ENCODE data around the gene EEIG1. TPM values are rescaled to one million over a fixed set of nuclear protein-coding genes. Genes with fewer than 3 reads are reported as not detected.

Gene EEIG1
- total RNA-seq, 2 experiments from 2014 or later = 50.7 to 58.0 TPM

DNA sequence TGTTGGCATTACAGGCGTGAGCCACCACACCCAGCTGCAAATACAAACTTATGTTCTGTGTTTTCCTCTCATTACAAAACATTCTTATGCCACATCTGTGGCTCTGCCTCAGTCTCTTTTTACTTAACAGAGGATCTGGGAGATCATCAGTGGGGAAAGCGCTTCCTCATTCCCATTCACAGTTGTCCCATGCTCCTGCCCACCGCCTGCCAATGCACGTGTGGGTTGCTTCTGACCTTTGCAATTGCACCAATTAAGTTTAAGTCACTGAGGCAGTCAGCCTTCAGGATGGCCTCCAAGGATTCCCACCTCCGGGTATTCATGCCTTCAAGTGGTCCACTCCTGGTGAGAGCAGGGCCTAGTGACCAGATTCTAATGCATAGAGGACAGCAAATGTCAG is 34.9 kb upstream of the EEIG1 start:
- Mint-ChIP-seq H3K4me1 (ENCODE audit: low read depth) (peaks cover 9% of the 10 kb centered on the region), H3K36me3 (no peaks in the 10 kb centered on the region), H3K27ac (no peak overlapping the region), H3K27me3 (no peaks in the 10 kb centered on the region), H3K4me3 (no peak overlapping the region), H3K9me3 (no peaks in the 10 kb centered on the region)
- intact Hi-C loops (cut with micrococcal nuclease) = no loop called here
- ChIA-PET CTCF (interaction anchor here (2.0 kb wide), 1 partner anchor 74 kb away, joined by 7 read pairs; no protein-coding TSS in a partner anchor), POLR2A (no interaction called here)
- DNase-seq = no peak

DNA sequence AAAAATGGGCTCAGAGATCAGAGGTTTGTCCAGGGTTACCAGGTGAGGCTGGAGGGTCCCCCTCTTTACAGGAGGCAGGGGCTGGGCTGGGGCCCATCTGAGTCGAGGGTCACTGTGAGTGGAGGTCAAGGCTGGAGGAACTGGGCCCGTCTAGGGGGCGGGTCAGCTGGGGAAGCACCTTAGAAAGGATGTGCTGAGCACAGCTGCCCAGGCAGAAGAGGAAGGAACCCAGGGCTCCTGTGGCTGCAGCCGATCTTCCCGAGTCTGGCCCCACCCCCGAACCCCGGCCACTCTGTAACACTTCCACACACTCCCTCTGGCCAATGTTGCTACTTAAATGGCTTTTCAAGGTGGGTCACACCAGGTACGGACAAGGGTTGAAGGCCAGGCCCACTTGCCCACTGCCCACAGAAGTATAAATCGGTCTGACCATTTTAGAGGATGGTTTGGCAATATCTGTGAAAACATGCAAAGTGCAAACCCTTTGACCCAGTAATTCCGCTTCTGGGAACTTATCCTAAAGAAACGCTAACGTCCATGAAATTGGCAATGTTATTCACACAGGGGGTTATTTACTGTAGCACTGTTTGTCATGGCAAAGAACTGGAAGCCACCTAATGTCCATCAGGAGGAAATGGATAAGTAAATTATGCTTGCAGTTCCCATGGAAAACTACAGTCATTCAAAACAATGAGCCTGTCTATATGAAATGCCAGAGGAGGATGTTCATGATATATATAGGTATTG is 30.5 kb upstream of the EEIG1 start:
- H3K36me3 Mint-ChIP-seq = peaks cover 4% of the 10 kb centered on the region
- DNase-seq = no peak
- peaks cover 4% of the 10 kb centered on the region for H3K9me3 Mint-ChIP-seq
- H3K4me1 Mint-ChIP-seq (ENCODE audit: low read depth) = peaks cover 29% of the 10 kb centered on the region
- H3K4me3 Mint-ChIP-seq = no peak overlapping the region
- ChIA-PET CTCF (interaction anchor here (1.5 to 1.6 kb wide), 2 partner anchors 9 to 24 kb away, joined by 6 to 7 read pairs; no protein-coding TSS in a partner anchor), POLR2A (no interaction called here)
- intact Hi-C loops (cut with micrococcal nuclease) = no loop called here
- no peak overlapping the region for H3K27ac Mint-ChIP-seq
- H3K27me3 Mint-ChIP-seq = no peaks in the 10 kb centered on the region

DNA sequence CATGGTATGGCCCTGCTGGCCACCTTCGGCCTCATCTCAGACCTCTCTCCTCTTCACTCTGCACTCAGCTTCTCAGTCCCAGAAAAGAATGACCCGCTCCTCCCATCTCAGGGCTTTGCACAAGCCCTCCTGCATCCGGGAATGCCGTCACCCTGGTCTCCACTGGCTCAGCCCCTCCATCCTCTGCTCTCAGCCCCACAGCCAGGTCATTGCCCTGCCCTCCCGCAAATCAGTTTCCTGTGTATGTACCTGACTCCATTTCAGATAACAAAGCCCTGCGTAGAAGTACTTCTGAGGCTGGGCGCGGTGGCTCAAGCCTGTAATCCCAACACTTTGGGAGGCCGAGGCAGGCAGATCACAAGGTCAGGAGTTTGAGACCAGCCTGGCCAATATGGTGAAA is 28.9 kb upstream of the EEIG1 start:
- no peak overlapping the region for H3K4me3 Mint-ChIP-seq
- H3K27me3 Mint-ChIP-seq = no peaks in the 10 kb centered on the region
- H3K4me1 Mint-ChIP-seq (ENCODE audit: low read depth) = peaks cover 37% of the 10 kb centered on the region
- intact Hi-C loops (cut with micrococcal nuclease) = loop anchor here (5.0 kb wide), 1 partner anchor 37 kb away; no protein-coding TSS in a partner anchor
- POLR2A ChIA-PET = interaction anchor here (0.6 kb wide), 1 partner anchor 360 kb away, joined by 3 read pairs; no protein-coding TSS in a partner anchor
- H3K9me3 Mint-ChIP-seq = peaks cover 4% of the 10 kb centered on the region
- peak overlapping the region; percentile 43 for H3K27ac Mint-ChIP-seq
- CTCF ChIA-PET = interaction anchor here (1.0 to 1.5 kb wide), 2 partner anchors 11 to 67 kb away, joined by 3 to 6 read pairs; no protein-coding TSS in a partner anchor
- DNase-seq = no peak
- peaks cover 4% of the 10 kb centered on the region for H3K36me3 Mint-ChIP-seq

DNA sequence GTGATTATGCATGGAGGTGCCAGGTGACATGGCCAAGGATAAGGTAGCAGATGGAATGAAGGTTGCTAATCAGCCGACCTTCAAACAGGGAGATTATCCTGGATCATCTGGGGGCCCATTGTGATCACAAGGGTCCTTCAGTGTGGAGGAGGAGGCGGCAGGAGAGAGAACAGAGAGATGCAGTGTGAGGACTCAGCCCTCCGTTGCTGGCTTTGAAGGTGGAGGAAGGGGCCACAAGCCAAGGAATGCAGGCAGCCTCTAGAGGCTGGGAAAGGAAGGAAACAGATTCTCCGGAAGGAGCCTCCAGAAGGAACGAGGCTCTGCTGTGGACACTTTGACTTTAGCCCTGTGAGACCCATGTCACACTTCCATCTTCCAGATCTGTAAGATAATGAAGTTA is 27.4 kb upstream of the EEIG1 start:
- intact Hi-C loops (cut with micrococcal nuclease) = loop anchor here (5.0 kb wide), 1 partner anchor 36 kb away; no protein-coding TSS in a partner anchor
- DNase-seq = no peak
- Mint-ChIP-seq H3K27me3 (no peaks in the 10 kb centered on the region), H3K9me3 (peaks cover 4% of the 10 kb centered on the region), H3K4me1 (ENCODE audit: low read depth) (peaks cover 43% of the 10 kb centered on the region), H3K4me3 (peak overlapping the region; percentile 80), H3K27ac (peak overlapping the region; percentile 92), H3K36me3 (peaks cover 4% of the 10 kb centered on the region)
- CTCF ChIA-PET = interaction anchor here (1.8 kb wide), 1 partner anchor 65 kb away, joined by 15 read pairs; no protein-coding TSS in a partner anchor
- POLR2A ChIA-PET = interaction anchor here (1.7 kb wide), 1 partner anchor 18 kb away, joined by 4 read pairs; no protein-coding TSS in a partner anchor

DNA sequence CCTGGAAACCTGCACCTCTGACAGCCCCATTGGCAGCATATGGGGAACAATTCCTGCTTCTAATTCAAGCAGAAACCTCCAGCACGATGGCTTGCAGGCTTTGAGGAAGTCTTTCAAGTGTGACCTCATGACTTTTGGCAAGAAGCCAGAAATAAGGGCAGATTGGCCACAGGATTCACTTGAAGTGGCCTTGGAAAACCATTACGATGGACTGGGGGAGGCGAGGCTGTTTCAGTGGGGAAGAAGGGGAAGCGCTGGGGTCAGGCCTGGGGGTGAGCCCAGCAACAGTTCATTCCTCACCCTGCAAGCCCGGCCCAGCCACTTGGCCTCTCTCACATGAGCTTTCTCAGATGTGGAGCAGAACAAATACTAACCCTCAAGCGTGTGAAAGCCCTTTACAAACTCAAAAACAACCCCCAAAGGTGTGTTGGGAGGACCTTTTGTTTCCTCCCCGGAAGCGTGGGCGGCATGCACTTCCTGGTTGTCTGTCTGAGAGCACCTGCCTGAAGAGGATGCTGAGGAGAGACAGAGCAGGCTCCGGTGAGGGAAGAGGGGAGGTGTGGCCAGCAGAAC is 26.9 kb upstream of the EEIG1 start:
- H3K27me3 Mint-ChIP-seq = no peaks in the 10 kb centered on the region
- CTCF ChIA-PET = interaction anchor here (0.7 to 3.4 kb wide), 4 partner anchors 18 to 65 kb away, joined by 3 to 20 read pairs (median 10); no protein-coding TSS in a partner anchor

DNA sequence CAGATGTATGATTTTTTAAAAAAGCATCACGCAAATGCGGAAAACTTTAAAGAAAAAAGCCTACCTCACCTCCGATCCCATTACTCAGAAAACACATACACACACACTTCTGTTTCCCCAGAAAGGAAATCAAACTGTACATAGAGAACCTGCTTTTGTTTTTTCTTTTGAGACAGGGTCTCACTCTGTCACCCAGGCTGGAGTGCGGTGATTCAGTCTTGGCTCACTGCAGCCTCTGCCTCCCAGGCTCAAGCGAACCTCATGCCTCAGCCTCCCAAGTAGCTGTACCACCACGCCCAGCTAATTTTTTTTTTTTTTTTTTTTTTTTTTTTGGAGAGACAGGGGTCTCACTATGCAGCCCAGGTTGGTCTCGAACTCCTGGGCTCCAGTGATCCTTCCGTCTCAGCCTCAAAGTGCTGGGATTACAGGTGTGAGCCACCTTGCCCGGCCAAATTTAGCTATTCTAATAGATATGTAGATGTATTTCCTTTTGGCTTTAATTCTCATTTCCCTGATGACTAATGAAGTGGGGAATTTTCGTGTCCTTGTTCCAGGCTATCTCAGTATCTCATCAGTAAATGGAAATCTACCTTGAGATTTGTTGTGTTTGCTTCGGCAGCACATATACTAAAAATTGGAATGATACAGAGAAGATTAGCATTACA is 25.7 kb upstream of the EEIG1 start:
- POLR2A ChIA-PET = interaction anchor here (1.0 to 1.7 kb wide), 2 partner anchors 20 to 51 kb away, joined by 4 to 5 read pairs; no protein-coding TSS in a partner anchor
- CTCF ChIA-PET = interaction anchor here (1.0 to 3.4 kb wide), 4 partner anchors 14 to 63 kb away, joined by 3 to 20 read pairs (median 10); no protein-coding TSS in a partner anchor
- H3K27me3 Mint-ChIP-seq = no peaks in the 10 kb centered on the region
- peak overlapping the region; percentile 61 for H3K27ac Mint-ChIP-seq
- no peak overlapping the region for H3K4me3 Mint-ChIP-seq
- H3K9me3 Mint-ChIP-seq = peaks cover 4% of the 10 kb centered on the region
- peaks cover 4% of the 10 kb centered on the region for H3K36me3 Mint-ChIP-seq
- peaks cover 43% of the 10 kb centered on the region for H3K4me1 Mint-ChIP-seq (ENCODE audit: low read depth)
- intact Hi-C loops (cut with micrococcal nuclease) = loop anchor here (5.0 kb wide), 1 partner anchor 34 kb away; no protein-coding TSS in a partner anchor
- DNase-seq = no peak

More for the DNA sequence above, 26.9 kb upstream of the EEIG1 start:
- Mint-ChIP-seq H3K4me1 (ENCODE audit: low read depth) (peaks cover 43% of the 10 kb centered on the region), H3K27ac (peak overlapping the region; percentile 92), H3K36me3 (peaks cover 4% of the 10 kb centered on the region), H3K9me3 (peaks cover 4% of the 10 kb centered on the region), H3K4me3 (peak overlapping the region; percentile 80)
- peak; percentile 94 for DNase-seq
- POLR2A ChIA-PET = interaction anchor here (1.0 to 1.7 kb wide), 2 partner anchors 19 to 52 kb away, joined by 4 to 5 read pairs; no protein-coding TSS in a partner anchor
- intact Hi-C loops (cut with micrococcal nuclease) = loop anchor here (1.0 to 5.0 kb wide), 4 partner anchors 19 to 35 kb away; no protein-coding TSS in a partner anchor

DNA sequence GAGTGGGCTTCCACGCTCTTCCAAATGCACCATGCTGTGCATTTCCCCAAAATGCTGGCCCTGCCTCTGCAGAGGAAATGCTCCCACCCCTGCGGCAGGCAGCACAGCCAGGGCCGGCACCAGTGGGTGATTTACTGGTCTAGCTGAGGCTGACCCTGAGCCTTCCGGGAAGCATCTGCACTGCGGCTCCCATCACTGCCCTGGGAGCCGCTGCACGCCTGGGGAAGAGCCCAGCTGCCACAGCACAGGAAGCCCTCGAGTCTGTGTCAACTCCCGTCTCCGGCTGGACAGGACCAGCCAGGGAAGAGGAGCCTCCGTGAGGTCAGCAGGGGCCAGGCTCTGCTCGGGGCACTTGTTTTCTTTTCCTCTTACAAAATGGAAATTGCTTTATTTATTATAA is 25.1 kb upstream of the EEIG1 start:
- Mint-ChIP-seq H3K36me3 (peaks cover 4% of the 10 kb centered on the region), H3K4me3 (no peak overlapping the region), H3K27ac (peak overlapping the region; percentile 28), H3K9me3 (peaks cover 4% of the 10 kb centered on the region), H3K27me3 (no peaks in the 10 kb centered on the region), H3K4me1 (ENCODE audit: low read depth) (peaks cover 40% of the 10 kb centered on the region)
- intact Hi-C loops (cut with micrococcal nuclease) = loop anchor here (5.0 kb wide), 1 partner anchor 34 kb away; no protein-coding TSS in a partner anchor
- CTCF ChIA-PET = interaction anchor here (0.9 to 3.4 kb wide), 3 partner anchors 15 to 65 kb away, joined by 3 to 20 read pairs (median 5); no protein-coding TSS in a partner anchor
- no peak for DNase-seq
- POLR2A ChIA-PET = no interaction called here

DNA sequence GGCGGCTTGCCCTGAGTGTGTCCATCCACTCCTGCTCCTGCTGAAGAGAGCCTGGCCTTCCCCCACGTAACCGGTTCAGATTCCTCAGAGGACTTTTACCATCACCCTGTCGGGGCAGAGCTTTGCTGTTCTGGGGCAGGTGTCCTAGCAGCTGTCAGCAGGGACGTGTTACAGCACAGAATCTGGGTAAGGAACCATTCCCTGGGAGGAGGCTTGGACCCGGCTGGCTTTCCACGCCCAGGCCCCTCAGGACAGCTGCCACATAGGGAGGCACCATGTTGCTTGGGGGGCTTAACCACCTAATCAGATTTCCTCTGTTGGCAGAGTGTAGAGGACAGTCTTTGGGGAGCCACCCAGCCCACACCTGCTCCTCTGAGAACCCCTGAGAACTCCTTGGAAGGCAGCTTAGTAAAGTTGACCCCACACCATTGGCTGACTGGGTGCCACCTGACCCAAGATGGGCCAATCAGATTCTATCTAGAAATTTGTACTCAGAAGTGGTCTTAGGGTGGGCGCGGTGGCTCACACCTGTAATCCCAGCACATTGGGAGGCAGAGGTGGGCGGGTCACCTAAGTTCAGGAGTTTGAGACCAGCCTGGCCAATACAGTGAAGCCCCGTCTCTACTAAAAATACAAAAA is 23.3 kb upstream of the EEIG1 start:
- intact Hi-C loops (cut with micrococcal nuclease) = no loop called here
- Mint-ChIP-seq H3K4me1 (ENCODE audit: low read depth) (peaks cover 41% of the 10 kb centered on the region), H3K27me3 (no peaks in the 10 kb centered on the region), H3K9me3 (peaks cover 4% of the 10 kb centered on the region), H3K36me3 (peaks cover 4% of the 10 kb centered on the region), H3K4me3 (no peak overlapping the region), H3K27ac (no peak overlapping the region)
- DNase-seq = no peak
- CTCF ChIA-PET = interaction anchor here (0.6 to 1.9 kb wide), 4 partner anchors 16 to 60 kb away, joined by 3 to 5 read pairs (median 4); no protein-coding TSS in a partner anchor
- POLR2A ChIA-PET = interaction anchor here (1.5 kb wide), 1 partner anchor 26 kb away, joined by 3 read pairs; no protein-coding TSS in a partner anchor

DNA sequence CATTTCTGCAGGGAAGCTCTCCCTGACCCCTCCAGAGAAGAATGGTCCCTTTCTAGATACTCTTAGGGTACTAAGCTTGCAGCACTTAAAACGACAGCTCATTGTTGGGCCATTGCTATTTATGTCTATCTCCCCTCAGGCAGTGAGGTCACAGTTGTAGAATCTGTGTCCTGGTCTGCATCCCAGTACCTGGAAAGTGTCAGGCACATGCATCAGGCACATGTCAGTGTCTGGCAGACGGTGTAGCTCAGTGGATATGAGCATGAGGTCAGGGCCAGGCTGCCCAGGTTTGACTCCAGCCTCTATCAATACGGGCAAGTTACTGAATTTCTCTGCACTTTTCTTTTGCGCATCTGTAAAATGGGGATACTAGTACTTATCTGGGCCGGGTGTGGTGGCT is 22.2 kb upstream of the EEIG1 start:
- no peak for DNase-seq
- Mint-ChIP-seq H3K27ac (no peak overlapping the region), H3K4me1 (ENCODE audit: low read depth) (peaks cover 33% of the 10 kb centered on the region), H3K9me3 (peaks cover 2% of the 10 kb centered on the region), H3K4me3 (no peak overlapping the region), H3K27me3 (no peaks in the 10 kb centered on the region), H3K36me3 (peaks cover 2% of the 10 kb centered on the region)
- intact Hi-C loops (cut with micrococcal nuclease) = no loop called here
- ChIA-PET POLR2A (interaction anchor here (1.5 kb wide), 1 partner anchor 25 kb away, joined by 3 read pairs; no protein-coding TSS in a partner anchor), CTCF (interaction anchor here (0.6 kb wide), 1 partner anchor 24 kb away, joined by 3 read pairs; no protein-coding TSS in a partner anchor)

DNA sequence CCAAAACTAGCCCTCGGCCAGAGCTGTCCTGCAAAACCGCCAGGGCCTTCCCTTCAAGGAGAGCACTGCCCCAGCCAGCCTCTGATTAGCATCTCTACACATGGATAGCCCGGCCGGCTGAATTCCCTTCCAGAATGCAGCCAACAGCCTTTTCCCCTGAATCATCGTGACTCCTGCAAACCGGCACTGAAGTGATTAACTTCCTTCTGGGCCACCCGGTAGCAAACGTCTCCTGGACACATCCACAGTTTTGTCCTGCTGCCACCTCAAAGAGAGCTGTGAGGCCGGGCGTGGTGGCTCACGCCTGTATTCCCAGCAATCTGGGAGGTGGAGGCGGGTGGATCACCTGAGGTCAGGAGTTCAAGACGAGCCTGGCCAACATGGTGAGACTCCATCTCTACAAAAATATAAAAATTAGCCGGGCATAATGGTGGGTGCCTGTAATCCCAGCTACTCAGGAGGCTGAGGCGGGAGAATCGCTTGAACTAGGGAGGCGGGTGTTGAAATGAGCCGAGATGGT is 21.1 kb upstream of the EEIG1 start:
- Mint-ChIP-seq H3K27me3 (no peaks in the 10 kb centered on the region), H3K4me1 (ENCODE audit: low read depth) (peaks cover 24% of the 10 kb centered on the region), H3K4me3 (no peak overlapping the region), H3K9me3 (no peaks in the 10 kb centered on the region), H3K27ac (no peak overlapping the region), H3K36me3 (no peaks in the 10 kb centered on the region)
- intact Hi-C loops (cut with micrococcal nuclease) = no loop called here
- no peak for DNase-seq
- ChIA-PET POLR2A (no interaction called here), CTCF (interaction anchor here (1.3 kb wide), 1 partner anchor 59 kb away, joined by 4 read pairs; no protein-coding TSS in a partner anchor)
